SK-N-DZ (cell line): ENCODE measurements around the gene SLC13A2.
"Not testable (repeated sequence)": the region's sequence is repeated elsewhere in the genome, so short reads cannot be mapped to it uniquely, and the experiment has no call there.

Experiments used
- DNase-seq: peaks from one replicate; pipeline ENCODE4 v3.0.0-alpha.2; 2015; ENCODE audit warnings: low spot score

Gene SLC13A2

DNA sequence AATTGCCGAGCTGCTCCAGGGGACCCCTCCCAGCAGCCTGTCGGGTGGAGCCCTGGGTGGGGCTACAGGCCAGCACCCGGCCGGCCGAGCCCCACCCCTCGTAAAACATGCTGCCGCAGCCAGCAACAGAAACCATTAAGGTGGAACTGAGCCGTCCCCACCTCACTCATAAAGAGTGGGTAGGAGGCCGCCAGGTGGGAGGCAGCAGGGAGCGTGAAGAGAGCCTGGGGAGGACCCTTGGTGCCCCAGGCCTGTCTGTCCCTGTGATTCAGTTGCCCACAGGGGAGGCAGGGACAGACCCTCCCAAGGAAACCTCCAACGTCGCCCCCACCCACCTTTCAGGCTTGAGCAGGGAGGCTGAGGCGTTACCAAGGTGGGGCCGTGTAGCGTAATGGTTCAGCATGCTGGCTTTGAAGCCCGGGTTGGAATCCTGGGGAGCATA lies 41.1 kb downstream of the SLC13A2 start:
- DNase-seq = no peak

DNA sequence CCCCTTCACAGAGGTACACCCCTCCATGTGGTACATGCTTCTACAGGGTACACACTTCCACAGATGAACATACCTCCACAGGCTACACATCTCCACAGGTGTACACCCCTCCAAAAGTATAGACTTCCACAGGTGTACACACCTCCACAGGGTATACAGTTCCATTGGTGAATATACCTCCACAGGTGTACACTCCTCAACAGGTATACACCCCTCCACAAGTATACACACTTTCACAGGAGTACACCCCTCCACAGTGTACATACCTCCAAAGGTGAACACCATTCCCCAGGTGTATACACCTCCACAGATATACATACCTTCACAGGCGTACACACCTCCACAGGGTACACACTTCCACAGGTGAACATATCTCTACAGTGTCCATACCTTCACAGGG lies 42.1 kb downstream of the SLC13A2 start:
- no peak for DNase-seq

DNA sequence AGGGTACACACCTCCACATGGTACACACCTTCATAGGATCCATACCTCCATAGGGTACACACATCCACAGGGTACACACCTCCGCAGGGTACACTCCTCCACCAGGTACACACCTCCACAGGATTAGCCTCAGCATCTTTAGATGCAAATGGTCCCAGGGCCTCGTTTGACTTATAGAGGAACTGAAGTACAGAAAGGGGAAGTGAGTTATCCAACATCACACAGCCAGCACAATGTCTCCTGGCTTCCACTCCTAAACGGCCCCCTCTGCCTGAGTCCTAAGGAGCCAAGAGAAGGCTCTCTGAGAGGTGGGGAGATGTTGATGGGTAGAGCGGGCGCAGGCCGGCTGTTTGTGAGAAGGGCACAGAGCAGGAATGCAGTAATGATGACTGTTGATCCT lies 44.7 kb downstream of the SLC13A2 start:
- DNase-seq = no peak

DNA sequence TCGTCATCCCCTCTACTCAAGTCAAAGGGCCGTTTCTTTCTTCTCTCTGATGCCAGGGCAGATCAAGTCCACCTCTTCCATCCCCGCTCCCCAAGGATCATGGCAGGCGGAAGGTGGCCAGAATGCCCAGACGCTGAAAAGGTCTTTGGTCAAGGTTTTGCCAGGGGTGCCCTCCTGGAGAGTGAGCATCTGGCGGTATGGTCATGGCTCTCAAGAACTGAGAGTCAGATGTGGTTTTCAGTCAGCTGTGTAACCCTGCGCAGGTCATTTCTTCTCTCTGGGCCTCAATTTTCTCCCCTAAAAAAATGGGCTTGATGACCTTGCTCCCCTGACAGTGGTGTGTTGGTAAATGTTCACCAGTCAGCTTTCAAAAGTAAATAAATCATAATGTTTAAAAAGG lies 45.1 kb downstream of the SLC13A2 start:
- no peak for DNase-seq

DNA sequence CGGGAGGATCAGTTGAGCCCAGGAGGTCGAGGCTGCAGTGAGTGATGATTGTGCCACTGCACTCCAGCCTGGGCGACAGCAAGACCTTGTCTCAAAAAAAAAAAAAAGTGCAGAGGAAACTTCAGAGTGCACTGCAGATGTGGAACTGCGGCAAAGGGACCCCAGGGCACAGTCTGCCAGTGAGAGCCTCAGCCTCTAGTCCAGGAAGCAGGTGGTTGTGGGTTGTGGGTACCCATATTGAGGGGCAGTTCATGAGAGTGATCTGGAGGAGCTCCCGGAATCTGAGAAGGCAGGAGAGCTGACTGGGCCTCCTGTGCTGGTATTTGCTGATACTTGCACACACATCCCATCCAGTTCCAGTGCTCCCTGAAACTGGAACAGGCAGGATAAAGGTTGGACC lies 45.8 kb downstream of the SLC13A2 start:
- no peak for DNase-seq

DNA sequence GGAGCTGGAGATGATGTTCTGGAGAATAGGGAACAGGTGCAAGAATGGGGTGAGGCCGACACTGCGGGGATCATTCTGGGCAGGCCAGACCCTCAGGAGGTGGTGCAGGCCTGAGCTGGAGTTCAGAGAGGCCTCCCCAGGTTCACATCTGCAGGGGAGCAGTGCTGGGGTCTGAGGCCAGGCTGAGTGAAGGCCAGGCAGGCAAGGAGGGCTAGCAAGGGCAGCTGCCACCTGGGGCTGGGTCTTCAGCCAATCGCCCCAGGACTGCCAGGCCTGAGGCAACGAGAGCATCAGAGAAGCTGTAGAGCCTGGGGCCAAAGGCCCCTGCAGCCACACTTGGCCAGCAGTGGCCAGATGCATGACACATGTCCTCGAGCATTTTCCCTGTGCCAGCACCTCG lies 47.2 kb downstream of the SLC13A2 start:
- DNase-seq = no peak

DNA sequence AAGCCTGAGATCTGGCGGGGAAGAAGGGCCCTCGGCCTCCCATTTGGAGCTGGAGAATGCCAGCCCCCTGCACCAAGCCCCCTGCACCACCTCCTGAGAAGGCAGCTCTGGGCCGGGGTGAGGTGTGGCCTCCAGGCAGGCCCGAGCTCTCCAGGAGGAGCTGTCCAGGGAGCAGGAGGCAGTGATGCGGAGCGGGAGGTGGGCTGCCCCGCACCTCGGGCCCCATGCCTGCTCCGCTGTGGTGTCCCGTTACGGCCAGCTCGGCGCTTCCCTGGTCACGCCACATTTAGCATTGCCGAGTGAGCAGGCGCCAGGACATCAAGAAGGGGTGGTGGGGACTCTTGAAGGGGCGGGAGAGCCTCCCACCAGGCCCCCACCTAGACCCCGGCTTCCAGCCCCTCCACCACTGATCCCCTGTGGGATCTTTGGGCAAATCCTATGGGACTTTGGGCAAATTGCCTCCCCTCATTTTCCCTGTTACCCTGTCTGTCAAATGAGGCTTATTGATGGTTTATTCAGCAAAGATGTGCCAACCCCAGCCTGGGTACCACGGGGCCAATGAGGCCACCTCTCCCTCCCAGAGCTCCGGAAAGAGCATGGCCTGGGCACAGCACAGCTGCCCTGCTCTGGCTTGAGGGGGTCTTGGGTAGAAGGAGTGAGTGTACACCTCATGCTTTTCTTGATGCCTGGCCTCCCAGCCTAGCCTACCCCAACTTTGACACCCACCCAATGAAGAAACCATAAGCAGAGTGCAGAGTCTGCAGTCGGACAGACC lies 48.1 kb downstream of the SLC13A2 start:
- DNase-seq = no peak

DNA sequence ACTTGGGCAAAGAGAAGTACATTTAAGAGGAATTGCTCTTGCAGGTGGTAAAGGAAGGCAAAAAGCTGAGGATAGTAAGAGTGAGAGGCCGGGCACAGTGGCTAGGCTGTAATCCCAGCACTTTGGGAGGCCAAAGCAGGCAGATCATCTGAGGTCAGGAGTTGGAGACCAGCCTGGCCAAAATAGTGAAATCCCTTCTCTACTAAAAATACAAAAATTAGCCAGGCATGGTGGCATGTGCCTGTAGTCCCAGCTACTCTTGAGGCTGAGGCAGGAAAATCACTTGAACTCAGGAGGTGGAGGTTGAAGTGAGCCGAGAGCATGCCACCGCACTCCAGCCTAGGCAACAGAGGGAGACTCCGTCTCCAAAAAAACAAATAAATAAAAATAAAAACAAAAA lies 48.8 kb downstream of the SLC13A2 start:
- not testable (repeated sequence) for DNase-seq

DNA sequence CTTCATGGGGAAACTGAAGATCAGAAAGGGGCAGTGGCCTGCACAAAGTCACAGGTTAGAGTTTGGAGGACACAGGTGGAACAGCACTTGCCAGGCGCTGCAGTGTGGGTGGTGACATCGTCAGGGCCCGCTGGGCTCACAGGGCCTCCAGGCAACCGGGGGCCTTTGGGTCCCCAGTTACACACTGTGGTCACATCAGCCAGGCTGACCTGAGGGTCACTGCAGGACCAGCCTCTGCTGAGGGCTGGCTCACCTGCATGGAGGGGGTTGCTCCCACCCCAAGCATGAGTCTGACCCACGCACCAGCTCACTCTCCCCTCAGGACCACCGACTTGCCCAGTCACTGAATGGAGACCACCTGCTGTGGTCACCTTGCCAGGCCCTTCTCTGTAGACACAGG lies 49.7 kb downstream of the SLC13A2 start:
- DNase-seq = no peak

DNA sequence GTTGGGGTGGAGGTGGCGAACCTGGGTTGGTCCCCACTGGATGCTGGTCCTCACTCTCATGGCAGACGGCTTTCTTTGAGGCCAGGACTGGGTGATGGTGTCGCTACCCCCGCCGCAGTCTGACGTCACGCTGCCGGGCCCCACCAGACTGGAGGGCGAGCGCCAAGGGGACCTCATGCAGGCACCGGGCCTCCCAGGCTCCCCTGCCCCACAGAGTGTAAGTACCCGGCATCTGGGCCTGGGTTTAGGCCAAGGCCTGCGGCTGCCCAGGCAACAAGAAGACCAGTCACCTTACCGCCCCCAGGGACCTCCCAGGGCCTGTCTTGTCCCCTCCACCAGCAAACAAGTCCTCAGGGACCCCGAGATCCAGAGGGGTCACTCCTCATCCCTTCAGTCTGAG lies 50.4 kb downstream of the SLC13A2 start:
- DNase-seq = no peak

DNA sequence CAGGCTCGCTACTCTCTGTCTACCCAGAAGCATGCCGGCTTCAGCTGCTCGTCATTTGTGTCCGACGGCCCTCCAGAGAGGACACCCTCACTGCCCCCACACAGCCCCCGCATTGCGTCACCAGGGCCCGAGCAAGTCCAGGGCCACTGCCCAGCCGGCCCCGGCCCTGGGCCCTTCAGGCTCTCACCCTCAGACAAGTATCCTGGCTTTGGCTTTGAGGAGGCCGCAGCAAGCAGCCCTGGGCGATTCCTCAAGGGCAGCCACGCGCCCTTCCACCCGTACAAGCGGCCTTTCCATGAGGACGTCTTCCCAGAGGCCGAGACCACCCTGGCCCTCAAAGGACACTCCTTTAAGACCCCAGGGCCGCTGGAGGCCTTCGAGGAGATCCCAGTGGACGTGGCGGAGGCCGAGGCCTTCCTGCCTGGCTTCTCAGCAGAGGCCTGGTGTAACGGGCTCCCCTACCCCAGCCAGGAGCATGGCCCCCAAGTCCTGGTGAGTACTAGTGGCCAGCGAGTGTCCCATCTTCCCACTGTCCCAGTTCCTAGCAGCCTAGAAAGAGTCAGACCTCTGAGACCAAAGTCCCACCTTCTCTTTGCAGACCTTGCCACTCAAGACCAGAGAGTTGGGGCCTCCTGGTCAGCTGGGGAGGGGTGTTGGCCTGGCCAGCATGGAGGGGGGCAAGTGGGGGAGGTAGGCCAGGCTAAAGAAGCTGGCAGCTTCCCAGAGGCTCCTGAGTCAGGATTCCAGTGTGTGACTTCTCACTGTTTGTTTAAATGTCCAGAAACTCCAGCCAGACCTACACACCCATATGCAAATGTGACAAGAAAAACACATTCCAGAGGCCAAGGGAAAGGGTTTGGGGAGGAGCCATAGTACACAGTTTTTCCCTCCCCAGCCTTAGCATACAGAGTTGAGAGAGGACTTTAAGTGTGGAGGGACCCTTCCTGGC lies 51.3 kb downstream of the SLC13A2 start:
- no peak for DNase-seq

DNA sequence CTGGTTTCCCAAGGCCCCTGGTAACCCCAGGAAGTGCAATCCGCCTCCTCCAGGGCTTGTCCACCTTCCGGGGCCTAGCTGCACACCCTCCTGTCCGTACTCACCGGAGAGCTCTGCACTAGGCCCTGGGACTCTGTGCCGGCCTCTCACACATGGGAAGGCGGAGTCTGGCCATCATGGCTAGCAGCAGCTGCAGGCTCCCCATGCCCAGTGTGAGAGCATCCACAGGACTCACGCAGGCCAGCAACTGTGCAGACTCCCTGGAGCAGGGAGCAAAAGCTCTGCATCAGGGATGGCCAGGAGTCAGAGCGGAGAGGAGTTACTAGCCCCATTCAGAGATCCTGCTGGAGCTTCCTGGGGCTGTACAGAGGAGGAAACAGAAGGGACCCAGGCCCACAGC lies 52.9 kb downstream of the SLC13A2 start:
- peak; percentile 55 for DNase-seq

DNA sequence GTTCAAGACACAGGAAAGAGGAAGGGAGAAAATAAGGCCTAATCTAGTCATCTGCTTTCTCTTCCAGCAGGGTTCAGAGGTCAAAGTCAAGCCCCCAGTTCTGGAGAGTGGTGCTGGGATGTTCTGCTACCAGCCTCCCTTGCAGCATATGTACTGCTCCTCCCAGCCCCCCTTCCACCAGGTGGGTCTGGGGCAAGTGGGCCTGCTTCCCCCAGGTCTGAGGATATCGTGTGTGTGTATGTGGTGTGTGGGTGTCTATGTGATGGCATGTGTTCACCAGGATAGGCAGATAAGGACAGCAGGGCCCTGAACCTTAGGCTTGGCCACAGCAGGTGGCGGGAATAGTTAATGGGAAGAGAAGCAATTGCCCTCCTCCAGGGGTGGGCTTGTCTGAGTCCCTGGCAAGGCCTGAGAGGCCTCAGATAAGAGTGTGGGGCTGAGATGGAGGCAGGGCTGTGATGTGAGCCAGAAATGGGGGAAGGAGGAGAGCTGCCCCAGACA lies 53.8 kb downstream of the SLC13A2 start:
- DNase-seq = no peak

DNA sequence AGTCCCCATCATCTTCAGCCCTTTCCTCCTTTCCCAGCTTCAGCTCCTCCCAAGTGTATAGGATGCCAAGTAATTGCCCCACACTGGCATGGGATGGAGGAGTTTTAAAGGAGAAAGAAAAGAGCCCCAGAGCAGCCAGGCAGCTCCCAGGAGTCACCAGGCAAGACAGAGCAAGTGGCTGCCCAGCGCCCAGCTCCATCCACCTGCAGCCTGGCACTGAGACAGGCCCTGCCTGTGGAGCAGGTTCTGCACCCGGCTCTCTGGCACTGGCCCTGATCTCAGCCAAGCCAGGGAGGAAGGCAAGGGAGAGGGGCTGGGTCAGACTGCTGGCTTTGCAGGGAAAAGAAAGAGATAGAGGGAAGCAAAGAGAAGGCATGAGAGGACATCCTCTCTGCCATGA lies 54.4 kb downstream of the SLC13A2 start:
- DNase-seq = no peak

DNA sequence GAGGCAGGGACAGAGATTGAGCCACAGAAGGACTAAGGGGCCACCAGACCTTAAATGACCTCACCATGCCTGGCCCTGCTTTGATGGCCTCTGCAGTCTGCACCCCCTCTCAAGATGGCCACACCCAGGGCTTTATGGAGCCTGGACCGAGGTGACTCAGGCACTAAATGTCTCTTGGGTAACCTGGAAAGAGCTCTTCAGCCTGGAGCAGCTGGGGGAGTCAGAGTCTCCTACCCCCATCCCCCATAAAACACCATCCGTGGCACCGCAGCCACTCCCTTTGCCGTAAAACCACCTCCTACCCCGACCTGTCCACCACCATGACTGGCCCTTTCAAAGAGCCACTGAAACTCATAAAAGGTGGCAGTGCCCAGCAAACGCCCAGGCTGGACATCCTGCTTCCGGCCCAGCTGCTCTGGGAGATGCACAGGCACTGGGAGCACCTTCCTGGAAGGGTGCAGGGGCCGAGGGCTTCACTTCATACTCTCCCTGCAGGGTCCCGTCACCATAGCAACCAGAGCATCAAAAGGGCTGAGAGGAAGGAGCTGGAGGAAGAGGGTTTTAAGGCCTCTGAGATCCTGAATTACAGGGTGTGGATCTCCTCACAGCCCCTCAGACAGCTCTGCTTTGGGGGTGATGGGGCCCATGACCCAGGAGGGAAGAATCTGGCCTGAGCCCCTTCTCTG lies 55.0 kb downstream of the SLC13A2 start:
- peak; percentile 41 for DNase-seq

DNA sequence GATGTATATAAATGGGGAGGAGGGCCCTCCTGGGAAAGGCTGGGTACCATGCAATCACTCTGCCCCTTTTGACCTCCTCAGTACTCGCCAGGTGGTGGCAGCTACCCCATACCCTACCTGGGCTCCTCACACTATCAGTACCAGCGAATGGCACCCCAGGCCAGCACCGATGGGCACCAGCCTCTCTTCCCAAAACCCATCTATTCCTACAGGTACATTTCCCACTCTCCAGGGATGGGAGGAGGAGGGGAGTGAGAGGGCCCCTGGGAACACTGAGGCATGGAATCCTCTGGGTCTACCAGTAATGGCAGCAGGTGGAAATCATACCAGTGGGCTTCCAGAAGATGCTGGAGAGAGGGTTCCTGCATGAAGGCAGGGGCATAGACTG lies 55.6 kb downstream of the SLC13A2 start:
- no peak for DNase-seq

DNA sequence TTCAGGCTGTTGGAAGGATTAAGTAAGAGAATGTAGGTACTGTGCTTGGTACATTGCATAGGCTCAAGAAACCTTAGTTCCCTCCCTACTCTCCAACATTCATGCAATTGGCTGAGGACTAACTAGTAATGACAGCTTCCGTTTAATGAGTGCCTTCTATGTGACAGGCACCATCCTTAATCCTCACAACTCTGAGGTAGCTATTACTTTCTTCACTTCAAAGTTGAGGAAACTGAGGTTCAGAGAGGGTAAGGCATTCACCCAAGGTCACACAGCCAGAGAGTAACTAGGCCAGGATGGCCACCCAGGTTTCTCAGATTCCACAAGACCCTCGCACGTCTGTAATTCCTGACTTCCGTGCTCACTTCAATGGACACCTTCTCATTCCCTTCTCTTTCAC lies 56.8 kb downstream of the SLC13A2 start:
- no peak for DNase-seq

DNA sequence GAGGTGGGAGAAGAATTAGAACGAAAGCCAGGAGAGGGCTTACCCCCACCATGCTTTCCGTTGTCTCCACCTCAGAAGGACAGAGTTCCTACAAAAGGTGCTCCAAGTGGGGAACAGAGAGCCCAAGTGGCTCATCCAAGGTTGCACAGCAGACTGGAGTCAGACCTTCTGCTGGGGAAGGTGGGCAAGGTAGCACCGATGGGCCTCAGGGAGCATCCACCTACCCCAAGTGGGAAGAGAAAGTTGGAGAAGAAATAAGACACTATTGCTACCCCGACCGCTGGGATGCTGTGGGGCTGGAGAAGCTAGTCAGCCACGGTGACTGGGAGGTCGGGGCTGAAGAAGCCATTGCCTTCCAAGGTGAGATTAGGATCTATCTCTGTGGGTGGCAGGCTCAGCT lies 57.5 kb downstream of the SLC13A2 start:
- no peak for DNase-seq

DNA sequence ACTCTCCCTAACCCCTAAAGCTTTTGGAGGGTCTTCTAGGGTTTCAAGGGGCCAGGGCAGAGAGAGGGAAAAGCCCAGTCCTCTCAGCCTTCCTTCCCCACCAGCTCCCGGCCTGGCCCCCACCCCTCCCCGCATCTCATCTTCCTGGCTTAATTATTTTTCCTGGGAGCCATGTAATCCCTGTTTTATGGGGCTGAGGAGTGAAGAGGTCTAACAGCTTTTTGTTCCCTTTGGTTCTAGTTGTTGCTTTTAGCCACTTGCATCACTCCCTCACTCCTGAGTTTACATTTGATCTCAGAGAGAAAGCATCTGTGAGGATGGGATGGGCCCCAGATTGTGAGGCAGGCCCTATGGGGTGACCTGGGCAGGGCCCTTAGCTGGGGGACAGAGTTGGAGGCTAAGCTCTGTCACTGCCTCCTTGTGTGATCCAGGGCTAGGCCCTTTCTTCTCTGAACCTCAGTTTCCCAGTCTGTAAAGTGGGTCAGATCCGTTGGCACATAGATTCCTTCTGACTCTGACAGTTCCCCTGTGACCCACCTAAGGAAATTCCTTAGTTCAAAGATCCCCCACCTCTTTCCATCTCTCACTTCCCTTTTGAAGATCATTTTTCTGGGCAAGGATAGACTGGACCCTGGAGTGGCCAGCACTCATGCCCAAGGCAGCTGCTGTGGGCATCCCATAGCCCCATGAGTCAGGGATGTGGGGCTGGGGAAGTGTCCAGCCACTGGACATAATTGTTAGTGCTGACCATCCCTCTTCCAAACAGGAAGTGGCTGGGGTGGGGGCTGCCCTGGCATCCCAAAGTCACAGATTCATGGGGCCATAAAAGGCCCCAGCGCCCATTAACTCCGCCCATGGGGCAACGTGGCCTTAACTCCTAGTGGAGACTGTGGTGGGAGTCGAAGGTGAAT lies 58.9 kb downstream of the SLC13A2 start:
- no peak for DNase-seq

DNA sequence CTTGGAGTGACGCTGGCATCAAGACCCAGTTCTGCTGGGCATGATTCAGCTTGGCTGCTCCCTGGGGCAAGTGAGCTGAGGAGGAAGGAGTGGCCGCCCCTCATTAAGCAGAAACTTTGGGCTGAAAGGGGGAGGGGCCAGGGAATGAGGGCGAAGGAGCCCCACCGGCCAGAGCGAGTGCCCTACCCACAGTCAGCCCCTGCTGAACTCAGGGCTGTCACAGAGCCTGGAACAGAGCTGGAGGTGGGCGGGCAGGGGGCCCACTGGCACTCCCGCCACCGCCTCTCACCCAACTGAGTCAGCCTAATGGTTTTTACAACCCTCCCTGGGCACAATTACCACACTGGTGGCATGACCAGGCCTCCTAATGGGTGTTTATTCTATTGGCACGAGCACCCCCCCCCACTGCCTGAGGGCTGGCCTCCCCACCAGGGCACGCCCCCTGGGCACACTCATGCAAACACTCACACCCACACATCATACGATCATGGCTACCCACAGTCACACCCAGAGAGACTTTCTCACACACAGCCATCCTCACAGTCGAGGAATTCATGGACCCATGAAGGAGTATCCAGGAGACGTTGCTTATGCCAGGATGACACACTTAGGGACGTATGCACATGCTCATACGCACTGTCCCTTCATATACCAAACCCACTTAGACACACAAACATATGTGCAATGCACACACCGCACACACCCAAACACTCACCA lies 59.8 kb downstream of the SLC13A2 start:
- no peak for DNase-seq
